Activated CD8-positive, alpha-beta T cell treated with anti-CD3 and anti-CD28 coated beads for 36 hours (primary cell): ENCODE results near the gene COL21A1. TPM values are rescaled to one million over a fixed set of nuclear protein-coding genes. Genes with fewer than 3 reads are reported as not detected.

Experiments used
- ATAC-seq: fragments of 200-7000 bp; cut with Tn5 transposase; one replicate; pipeline ENCODE4 v1.10.0; 2021; ENCODE audit warnings: mild to moderate bottlenecking, moderate library complexity
- CTCF ChIA-PET: fragments of 350-600 bp; sonication (Branson Sonifier 250); formaldehyde crosslinking; loops from one replicate; lab custom pipeline; 2021; ENCODE audit warnings: antibody characterized with exemption; lab: Charles Lee
- POLR2A ChIA-PET: fragments of 350-600 bp; sonication (Branson Sonifier 250); formaldehyde crosslinking; loops from one replicate; lab custom pipeline; 2021; ENCODE audit warnings: antibody characterized with exemption; lab: Charles Lee
- DNase-seq: peaks from one replicate; pipeline ENCODE4 v3.0.0-alpha.2; 2020
- H3K27ac Mint-ChIP-seq: one replicate; pipeline ENCODE4 v1.8.0; 2021; ENCODE audit warnings: mild to moderate bottlenecking, mixed read lengths
- H3K27me3 Mint-ChIP-seq: one replicate; pipeline ENCODE4 v1.8.0; 2021; ENCODE audit warnings: mixed read lengths
- H3K36me3 Mint-ChIP-seq: one replicate; pipeline ENCODE4 v1.8.0; 2021; ENCODE audit warnings: low read depth, mixed read lengths
- H3K4me1 Mint-ChIP-seq: one replicate; pipeline ENCODE4 v1.8.0; 2021; ENCODE audit warnings: low read depth, mixed read lengths
- H3K4me3 Mint-ChIP-seq: one replicate; pipeline ENCODE4 v1.8.0; 2021; ENCODE audit warnings: mild to moderate bottlenecking, moderate library complexity, mixed read lengths
- H3K9me3 Mint-ChIP-seq: one replicate; pipeline ENCODE4 v1.8.0; 2021; ENCODE audit warnings: mixed read lengths
- CTCF ChIP-seq: fragments of 200-600 bp; IDR thresholded peaks from one replicate; pipeline ENCODE4 v1.8.0; 2022; ENCODE audit warnings: antibody characterized with exemption, mild to moderate bottlenecking
- intact Hi-C: fragments of 100-400 bp; cut with micrococcal nuclease; formaldehyde crosslinking; loops from one replicate; pipeline ENCODE4 v1.10.0; 2022
- total RNA-seq, 2 experiments: library from RNA; stranded (reverse); gene quantifications; one replicate each; pipeline ENCODE4 v1.2.3, GENCODE V29; 2021

The COL21A1 gene
- total RNA-seq, 2 experiments from 2014 or later = not detected

- Mint-ChIP-seq H3K27ac (no peak overlapping the region), H3K36me3 (no peaks in the 10 kb centered on the region), H3K9me3 (peaks cover 3% of the 10 kb centered on the region), H3K4me1 (no peaks in the 10 kb centered on the region), H3K27me3 (no peaks in the 10 kb centered on the region), H3K4me3 (no peak overlapping the region)
- no peak for DNase-seq
- no peak for TF ChIP-seq CTCF
- no peak for ATAC-seq
- CTCF ChIA-PET = no interaction called here
- intact Hi-C loops = no loop called here
- POLR2A ChIA-PET = no interaction called here
Measured at GRCh38 chr6:56043076-56043475, 204.3 kb downstream of the COL21A1 start.

GRCh38 chr6:56041591-56041990 lies 205.8 kb downstream of the COL21A1 start:
- CTCF ChIA-PET = no interaction called here
- DNase-seq = no peak
- H3K9me3 Mint-ChIP-seq = peaks cover 3% of the 10 kb centered on the region
- H3K27me3 Mint-ChIP-seq = no peaks in the 10 kb centered on the region
- POLR2A ChIA-PET = no interaction called here
- no peak overlapping the region for H3K4me3 Mint-ChIP-seq
- intact Hi-C loops = no loop called here
- no peaks in the 10 kb centered on the region for H3K36me3 Mint-ChIP-seq
- no peak for ATAC-seq
- H3K4me1 Mint-ChIP-seq = no peaks in the 10 kb centered on the region
- no peak overlapping the region for H3K27ac Mint-ChIP-seq
- TF ChIP-seq CTCF = no peak

GRCh38 chr6:56040889-56041301 lies 206.5 kb downstream of the COL21A1 start:
- H3K27me3 Mint-ChIP-seq = no peaks in the 10 kb centered on the region
- peaks cover 3% of the 10 kb centered on the region for H3K9me3 Mint-ChIP-seq
- no peaks in the 10 kb centered on the region for H3K4me1 Mint-ChIP-seq
- DNase-seq (no peak), ATAC-seq (no peak)
- no peak for TF ChIP-seq CTCF
- no peaks in the 10 kb centered on the region for H3K36me3 Mint-ChIP-seq
- no peak overlapping the region for H3K4me3 Mint-ChIP-seq
- H3K27ac Mint-ChIP-seq = no peak overlapping the region
- intact Hi-C loops = no loop called here
- POLR2A ChIA-PET = no interaction called here
- CTCF ChIA-PET = no interaction called here

- CTCF ChIA-PET = no interaction called here
- no peak for TF ChIP-seq CTCF
- Mint-ChIP-seq H3K27ac (no peak overlapping the region), H3K27me3 (no peaks in the 10 kb centered on the region), H3K4me1 (no peaks in the 10 kb centered on the region), H3K9me3 (peaks cover 3% of the 10 kb centered on the region), H3K4me3 (no peak overlapping the region), H3K36me3 (no peaks in the 10 kb centered on the region)
- intact Hi-C loops = no loop called here
- POLR2A ChIA-PET = no interaction called here
- ATAC-seq = no peak
- no peak for DNase-seq
Measured at GRCh38 chr6:56040223-56040622, 207.2 kb downstream of the COL21A1 start.

- no peak overlapping the region for H3K27ac Mint-ChIP-seq
- TF ChIP-seq CTCF = no peak
- no peaks in the 10 kb centered on the region for H3K4me1 Mint-ChIP-seq
- peaks cover 3% of the 10 kb centered on the region for H3K9me3 Mint-ChIP-seq
- no peak for ATAC-seq
- ChIA-PET CTCF (no interaction called here), POLR2A (no interaction called here)
- intact Hi-C loops = no loop called here
- H3K36me3 Mint-ChIP-seq = no peaks in the 10 kb centered on the region
- DNase-seq = no peak
- H3K4me3 Mint-ChIP-seq = no peak overlapping the region
- no peaks in the 10 kb centered on the region for H3K27me3 Mint-ChIP-seq
Measured at GRCh38 chr6:56038764-56039163, 208.6 kb downstream of the COL21A1 start.
